HG03097 (cell line): ENCODE measurements around the gene SYTL2.
"Not testable (repeated sequence)": the region's sequence is repeated elsewhere in the genome, so short reads cannot be mapped to it uniquely, and the experiment has no call there.

Experiments
- ATAC-seq: cut with Tn5 transposase; IDR thresholded peaks from one replicate; pipeline ENCODE4 v1.9.1; 2021; ENCODE audit not compliant: unreplicated experiment, low FRiP score

SYTL2 gene

DNA sequence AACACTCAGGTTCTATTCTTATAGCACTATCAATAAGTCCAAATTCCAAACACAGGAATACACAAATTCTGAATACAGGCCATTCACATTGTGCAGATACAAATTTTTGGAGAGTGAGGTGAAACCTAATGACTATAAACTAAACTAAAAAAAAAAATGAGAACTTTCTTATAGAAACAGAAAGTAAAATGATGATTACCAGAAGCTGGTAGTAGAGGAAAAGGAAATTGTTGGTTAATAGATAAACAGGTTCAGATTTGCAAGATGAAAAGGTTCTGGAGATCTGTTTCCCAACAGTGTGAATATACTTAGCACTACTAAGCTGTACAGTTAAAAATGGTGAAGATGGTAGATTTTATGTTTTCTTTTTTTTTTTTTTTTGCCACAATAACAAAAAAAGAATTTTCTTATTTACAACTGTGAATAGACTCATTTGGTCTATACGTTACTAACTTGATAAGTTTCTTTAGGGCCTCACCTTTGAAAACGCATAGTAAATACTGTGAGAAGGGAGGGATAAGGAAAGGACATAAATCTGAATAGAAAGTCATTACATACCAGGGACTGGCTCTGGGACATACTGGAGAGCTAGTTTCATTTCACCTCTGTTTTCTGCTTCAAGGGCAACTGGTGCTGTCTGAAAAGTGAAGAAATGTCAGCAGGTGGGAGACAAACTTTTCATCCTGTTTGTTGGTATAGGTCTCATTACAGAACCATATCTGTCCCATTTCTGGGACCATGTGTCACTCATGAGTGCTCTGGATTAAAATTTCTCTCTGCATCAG lies 110.8 kb downstream of the SYTL2 start:
- ATAC-seq = peak; percentile 76

DNA sequence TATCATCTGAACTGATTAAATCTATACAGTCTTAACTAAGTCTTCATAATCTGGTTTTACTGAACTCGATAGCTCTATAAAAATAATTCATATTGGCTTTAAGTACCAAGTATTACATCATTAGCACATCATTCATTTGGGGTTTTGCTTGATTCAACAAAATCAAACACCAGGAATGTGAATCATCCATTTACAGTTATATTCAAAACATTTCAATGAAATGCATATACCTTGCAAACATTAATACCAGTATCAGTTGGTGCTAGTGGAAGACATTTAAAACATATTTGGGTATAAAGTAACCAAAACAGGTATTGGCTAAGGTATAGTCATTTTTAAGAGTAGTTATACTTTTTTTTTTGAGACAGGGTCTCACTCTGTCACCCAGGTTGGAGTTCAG lies 112.7 kb downstream of the SYTL2 start:
- ATAC-seq = no peak

DNA sequence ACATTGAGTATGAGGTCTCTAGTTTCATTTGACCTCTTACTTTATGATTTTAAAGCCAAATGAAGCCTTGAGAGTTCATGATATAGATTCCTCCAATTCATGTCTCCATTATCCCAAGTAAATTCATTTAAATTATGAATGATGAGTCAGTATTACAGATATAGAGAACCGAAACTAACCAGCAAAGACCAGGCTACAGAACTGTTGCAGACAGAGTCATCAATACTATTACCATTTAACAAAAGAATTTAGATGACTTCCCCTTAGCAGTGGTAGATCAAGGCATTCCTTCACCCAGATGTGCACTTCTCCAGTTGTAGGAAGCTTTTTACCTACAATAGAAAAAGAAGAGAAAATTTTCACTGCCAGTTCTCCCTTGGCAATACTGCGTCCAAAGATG lies 113.2 kb downstream of the SYTL2 start:
- ATAC-seq = no peak

GRCh38 chr11:85695546-85695945 lies 115.4 kb downstream of the SYTL2 start:
- ATAC-seq = no peak

GRCh38 chr11:85694385-85694980 lies 116.5 kb downstream of the SYTL2 start:
- ATAC-seq = no peak

- no peak for ATAC-seq
Observed at GRCh38 chr11:85685820-85686459, 125.0 kb downstream of the SYTL2 start, which contains the start of gene CCDC89. TSS of gene CCDC89 (minus strand) at chr11:85686195. CDS start at chr11:85686130, 65 bp downstream.

DNA sequence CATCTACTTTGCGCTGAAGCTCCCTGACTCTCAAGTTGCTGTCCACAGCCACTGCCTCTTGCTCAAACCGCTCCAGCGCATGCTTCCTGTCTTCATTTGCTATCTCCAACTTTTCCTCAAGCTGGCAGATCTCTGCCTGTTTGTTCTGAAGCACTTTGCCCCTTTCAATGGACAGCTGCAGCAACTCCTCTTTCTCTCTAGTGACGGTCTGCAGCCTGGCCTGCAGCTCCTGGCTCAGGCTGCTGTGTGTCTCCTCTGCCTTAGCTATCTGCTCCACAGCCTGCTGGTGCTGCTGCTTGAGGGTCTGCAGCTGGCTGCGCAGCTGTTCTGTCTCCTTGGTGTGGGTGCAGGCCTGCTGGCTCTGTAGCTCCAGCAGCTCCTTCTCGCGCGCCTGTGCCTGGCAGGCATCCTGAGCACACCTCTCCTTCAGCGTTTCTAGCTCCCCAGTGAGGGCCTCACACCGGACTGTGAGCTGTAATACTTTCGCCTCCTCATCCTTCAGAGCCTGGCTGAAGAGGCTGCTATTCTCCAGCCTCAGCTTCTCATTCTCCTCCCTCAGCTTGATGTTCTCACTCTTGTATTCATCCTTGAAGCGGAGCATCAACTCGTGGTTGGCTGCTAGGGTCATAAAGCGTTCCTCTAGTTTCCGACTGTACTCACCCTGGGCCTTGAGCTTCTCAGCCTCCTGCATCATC lies 125.7 kb downstream of the SYTL2 start:
- ATAC-seq = no peak

DNA sequence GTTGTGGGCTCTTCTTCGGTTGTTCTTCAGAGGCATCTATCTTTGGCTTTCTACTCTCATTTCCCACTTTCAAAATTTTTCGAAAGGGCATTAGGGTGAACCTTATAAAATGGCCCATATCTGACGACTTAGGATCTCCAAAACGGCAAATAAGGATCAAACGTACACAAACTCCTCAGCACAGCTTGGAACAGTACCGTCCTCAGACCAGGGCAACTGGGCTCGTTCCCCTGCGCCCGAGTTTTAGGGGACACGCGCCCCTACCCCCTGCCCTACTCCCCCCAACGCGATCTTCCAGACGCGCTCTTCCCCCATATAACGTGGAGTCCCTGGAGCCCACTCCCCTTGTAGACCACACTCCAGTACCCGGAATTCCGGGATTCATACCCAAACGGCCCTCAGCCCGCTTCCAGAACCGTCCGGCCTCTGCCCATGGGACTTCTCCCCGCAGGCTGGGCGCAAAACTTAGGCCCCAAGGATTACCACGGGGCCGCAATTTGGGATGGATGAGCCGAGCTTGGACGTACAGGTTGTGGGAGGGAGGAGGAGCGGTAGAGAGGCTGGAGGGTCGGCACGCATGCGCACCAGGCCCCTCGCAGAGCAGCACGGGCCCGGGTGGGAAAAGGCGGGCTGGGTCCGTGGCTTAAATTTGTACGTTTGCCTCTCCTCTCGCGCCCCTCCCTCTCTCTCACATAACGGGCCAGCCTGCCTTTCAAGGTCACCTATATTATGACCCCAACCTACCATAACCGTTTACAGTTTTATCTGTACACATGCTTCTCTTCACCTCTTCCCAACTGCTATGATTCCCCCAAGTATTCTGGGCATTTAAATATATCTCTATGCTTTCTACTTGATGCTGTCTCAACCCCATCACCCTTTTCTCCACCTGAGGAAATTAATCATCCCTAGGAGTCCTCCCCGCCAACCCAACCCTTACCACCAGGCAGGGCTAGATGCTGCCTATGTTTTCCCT lies 128.3 kb downstream of the SYTL2 start:
- ATAC-seq = no peak

DNA sequence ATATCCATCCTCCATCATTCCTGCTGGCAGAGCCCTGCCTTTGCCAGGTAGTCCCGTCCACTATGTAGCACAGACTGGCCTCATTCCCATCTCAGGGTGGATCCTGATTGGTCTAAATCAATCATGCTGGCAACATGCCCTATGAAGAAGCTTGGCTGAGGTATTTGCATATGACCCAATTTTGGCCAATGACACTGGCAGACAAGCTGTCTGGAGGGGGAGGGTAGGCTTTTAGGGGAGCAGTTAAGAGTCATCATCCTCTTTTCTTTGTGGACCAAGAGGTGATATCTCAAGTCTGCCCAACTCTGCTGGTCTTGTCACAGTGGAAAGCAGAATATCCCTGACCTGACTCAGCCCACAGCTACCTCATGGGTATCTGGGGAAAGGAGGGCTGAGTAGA lies 130.0 kb downstream of the SYTL2 start:
- ATAC-seq = no peak

- no peak for ATAC-seq
Observed at GRCh38 chr11:85679576-85679975, 131.4 kb downstream of the SYTL2 start.

DNA sequence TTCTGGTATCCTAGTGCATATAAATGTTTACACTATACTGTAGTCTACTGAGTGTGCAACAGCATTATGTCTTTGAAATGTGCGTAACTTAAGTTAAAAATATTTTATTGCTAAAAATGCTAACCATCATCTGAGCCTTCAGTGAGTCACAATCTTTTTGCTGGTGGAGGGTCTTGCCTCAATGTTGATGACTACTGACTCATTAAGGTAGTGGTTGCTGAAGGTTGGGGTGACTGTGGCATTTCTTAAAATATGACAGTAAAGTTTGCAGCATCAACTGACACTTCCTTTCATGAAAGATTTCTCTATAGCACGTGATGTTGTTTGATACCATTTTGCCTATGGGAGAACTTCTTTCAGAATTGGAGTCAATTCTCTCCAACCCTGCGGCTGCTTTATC lies 137.5 kb downstream of the SYTL2 start:
- ATAC-seq = no peak

GRCh38 chr11:85672105-85672902 lies 138.6 kb downstream of the SYTL2 start:
- ATAC-seq = no peak

DNA sequence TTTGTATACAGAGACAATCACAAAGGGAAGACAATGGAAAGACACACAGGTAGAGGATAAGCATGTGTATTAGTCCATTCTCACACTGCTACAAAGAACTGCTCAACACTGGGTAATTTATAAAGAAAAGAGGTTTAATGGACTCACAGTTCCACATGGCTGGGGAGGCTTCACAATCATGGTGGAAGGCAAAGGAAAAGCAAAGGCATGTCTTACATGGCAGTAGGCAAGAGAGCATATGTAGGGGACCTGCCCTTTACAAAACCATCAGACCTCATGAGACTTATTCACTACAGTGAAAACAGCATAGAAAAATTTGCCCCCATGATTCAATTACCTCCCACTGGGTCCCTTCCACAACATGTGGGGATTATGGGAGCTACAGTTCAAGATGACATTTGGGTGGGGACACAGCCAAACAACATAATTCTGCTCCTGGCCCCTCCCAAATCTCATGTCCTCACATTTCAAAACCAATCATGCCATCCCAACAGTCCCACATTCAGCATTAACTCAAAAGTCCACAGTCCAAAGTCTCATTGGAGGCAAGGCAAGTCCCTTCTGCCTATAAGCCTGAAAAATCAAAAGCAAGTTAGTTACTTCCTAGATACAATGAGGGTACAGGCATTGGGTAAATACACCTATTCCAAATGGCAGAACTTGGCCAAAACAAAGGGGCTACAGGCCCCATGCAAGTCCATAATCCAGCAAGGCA lies 139.8 kb downstream of the SYTL2 start:
- not testable (repeated sequence) for ATAC-seq

DNA sequence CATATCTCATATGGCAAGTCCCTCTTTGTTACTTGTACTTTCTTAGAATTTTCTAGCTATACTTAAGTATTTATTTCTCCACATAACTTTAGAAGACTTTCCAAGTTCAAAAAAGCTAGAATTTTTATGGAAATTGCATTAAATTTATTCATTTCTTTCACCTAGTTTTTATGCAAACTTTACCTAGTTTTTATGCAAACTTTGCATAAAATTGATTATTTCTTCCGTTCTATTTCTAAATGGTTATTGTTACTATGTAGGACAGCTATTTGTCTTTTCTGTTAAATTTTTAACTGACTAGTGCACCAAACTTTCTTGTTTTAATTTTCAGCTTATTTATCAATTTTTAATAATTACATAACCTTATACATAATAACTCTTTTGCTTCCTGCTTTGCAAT lies 142.8 kb downstream of the SYTL2 start:
- ATAC-seq = no peak

GRCh38 chr11:85666687-85667086 lies 144.3 kb downstream of the SYTL2 start:
- no peak for ATAC-seq

- ATAC-seq = no peak
Observed at GRCh38 chr11:85665733-85666132, 145.2 kb downstream of the SYTL2 start.

- peak; percentile 92 for ATAC-seq
Observed at GRCh38 chr11:85664615-85665481, 146.1 kb downstream of the SYTL2 start, which contains the start of gene CREBZF. TSS of gene CREBZF (minus strand) at chr11:85665129. CDS start at chr11:85664875, 254 bp downstream.
